Measurements from ENCODE around the gene PDXK.
"Not testable (repeated sequence)": the region's sequence is repeated elsewhere in the genome, so short reads cannot be mapped to it uniquely, and the experiment has no call there.

PDXK gene

DNA sequence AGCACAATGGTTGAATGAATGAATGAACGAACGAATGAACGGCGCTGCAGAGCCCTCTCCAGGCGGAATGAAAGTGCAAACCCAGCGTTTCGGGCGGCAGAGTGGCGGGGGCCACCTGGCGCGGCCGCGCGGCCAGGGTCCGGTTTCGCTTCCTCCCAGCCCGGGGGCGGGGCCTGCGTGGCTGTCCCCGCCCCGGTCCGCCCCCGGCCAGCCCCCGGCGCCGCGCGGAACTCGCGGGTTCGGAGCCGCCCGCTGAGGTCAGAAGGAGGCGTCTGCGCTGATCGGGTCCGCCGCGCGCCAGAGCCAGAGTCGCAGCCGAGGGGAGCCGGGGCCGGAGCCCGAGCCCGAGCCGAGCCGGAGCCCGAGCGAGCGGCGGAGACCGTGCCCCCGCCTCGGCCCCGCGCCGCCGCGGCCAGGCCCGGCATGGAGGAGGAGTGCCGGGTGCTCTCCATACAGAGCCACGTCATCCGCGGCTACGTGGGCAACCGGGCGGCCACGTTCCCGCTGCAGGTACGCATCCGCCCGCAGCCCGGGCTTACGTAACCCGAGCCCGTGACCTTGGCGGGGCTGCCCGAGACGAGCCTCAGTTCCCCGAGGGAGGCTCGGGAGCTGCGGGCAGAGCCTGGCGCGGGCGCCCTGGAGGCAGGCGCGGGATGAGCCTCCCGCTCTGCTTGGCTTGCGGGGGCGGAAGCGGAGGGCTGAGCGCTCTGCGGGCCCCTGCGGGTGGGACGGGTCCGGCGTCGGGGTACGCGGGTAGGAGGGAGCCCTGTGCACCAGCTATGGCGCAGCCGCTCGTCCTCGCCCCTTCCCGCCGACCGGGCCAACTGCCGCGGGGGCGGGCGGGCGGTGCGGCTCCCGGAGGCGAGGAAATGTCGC is at the start of gene PDXK:
Gene PDXK, plus strand, starts transcription at position 258 of the 876 bp plus-strand sequence. Its CDS starts 166 bp downstream, at position 424.
- DNase-seq (ENCODE audit: low read depth): peak; percentile 77

GRCh38 chr21:43669828-43670605 is 48.9 kb upstream of the PDXK start:
- no peak for DNase-seq (ENCODE audit: low read depth)

GRCh38 chr21:43675871-43676270 is 43.1 kb upstream of the PDXK start:
- no peak for DNase-seq (ENCODE audit: low read depth)

DNA sequence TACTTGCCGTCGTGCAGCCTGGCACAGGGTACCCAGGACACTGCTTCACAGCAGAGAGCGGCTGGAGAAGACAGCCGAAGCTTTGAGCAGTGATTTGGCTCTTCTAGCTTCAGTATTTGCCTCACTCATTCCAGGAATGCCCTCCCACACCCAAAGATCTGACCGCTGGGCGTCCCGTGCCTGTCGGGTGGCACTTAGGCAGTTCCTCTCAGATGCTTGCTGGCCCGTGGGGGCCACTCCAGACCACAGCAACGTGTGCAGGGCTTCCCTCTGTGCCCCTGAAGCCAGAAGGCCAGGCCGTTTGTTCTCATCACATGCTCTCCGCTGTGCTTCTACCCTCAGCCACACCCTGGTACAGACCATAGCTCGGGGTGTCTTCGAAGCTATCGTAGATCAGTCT is 42.5 kb upstream of the PDXK start:
- DNase-seq (ENCODE audit: low read depth): no peak

DNA sequence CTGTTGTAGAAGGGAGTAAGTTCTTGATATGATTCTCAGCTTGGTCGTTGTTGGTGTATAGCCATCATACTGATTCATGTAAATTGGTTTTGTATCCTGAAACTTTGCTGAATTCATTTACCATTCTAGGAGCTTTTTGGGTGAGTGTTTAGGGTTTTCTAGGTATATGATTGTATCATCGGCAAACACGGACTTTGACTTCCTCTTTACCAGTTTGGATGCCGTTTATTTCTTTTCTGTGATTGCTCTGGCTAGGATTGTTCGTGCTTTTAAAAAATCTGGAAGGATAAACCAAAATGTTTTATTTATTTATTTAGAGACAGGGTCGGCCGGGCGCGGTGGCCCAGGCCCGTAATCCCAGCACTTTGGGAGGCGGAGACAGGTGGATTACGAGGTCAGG is 39.0 kb upstream of the PDXK start:
- DNase-seq (ENCODE audit: low read depth): no peak

DNA sequence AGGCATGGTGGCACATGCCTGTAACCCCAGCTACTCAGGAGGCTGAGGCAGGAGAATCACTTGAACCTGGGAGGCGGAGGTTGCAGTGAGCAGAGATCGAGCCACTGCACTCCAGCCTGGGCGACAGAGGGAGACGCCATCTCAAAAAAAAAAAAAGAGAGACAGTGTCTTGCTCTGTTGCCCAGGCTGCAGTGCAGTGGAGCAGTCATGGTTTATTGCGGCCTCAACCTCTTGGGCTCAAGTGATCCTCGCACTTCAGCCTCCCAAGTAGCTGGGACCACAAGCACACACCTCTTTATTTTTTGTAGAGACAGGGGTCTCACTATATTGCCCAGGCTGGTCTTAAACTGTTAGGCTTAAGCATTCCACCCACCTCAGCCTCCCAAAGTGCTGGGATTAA is 38.5 kb upstream of the PDXK start:
- not testable (repeated sequence) for DNase-seq (ENCODE audit: low read depth)

DNA sequence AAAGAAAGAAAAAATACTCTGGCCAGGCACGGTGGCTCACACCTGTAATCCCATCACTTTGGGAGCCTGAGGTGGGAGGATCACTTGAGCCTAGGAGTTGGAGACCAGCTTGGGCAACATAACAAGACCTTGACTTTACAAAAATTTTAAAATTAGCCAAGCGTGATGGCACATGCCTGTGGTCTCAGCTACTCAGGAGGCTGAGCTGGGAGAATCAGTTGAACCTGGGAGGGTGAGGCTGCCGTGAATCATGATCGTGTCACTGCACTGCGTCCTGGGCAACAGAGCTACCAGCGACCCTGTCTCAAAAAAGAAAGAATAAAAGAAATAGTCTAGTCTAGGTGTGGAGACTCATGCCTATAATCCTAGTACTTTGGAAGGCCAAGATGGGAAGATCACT is 37.3 kb upstream of the PDXK start:
- DNase-seq (ENCODE audit: low read depth): no peak

DNA sequence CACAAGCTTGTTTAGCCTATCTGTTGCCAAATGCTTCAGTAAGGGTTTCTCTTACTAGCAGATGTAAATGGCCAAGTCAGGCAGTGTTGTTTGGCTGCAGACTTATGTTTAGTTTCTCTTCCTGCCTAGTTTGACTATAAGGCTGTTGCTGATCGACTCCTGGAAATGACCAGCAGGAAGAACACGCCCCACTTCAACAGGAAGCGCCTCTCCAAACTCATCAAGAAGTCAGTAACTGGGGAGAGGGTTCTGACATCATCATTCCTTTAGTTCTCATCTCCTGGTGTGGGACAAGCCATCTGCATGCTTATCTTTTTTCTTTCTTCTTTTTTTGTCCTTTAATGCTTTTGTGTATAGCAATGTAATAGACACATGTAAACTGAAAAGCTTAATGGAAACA is 34.5 kb upstream of the PDXK start:
- no peak for DNase-seq (ENCODE audit: low read depth)

- no peak for DNase-seq (ENCODE audit: low read depth)
These were observed 31.9 kb upstream of the PDXK start for GRCh38 chr21:43686811-43687565.

DNA sequence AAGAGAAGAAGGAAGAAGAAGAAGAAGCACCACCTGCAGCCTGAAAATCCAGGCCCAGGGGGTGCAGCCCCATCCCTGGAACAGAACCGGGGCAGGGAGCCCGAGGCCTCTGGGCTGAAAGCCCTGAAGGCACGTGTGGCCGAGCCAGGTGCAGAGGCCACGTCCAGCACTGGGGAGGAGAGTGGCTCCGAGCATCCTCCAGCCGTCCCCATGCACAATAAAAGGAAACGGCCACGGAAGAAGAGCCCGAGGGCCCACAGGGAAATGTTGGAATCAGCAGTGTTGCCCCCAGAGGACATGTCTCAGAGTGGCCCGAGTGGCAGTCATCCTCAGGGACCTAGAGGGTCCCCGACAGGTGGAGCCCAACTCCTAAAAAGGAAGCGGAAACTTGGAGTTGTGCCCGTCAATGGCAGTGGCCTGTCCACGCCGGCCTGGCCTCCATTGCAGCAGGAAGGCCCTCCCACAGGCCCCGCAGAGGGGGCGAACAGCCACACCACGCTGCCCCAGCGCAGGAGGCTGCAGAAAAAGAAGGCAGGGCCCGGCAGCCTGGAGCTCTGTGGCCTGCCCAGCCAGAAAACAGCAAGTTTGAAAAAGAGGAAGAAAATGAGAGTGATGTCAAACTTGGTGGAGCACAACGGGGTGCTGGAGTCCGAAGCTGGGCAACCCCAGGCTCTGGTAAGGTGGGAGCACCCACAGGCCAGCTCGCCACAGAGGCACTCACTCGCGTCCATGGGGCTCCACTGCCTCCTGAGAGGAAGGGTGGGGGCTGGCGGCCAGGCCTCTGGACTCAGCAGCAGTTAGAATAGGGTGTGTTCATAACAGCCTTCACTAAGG is 31.1 kb upstream of the PDXK start:
- no peak for DNase-seq (ENCODE audit: low read depth)

DNA sequence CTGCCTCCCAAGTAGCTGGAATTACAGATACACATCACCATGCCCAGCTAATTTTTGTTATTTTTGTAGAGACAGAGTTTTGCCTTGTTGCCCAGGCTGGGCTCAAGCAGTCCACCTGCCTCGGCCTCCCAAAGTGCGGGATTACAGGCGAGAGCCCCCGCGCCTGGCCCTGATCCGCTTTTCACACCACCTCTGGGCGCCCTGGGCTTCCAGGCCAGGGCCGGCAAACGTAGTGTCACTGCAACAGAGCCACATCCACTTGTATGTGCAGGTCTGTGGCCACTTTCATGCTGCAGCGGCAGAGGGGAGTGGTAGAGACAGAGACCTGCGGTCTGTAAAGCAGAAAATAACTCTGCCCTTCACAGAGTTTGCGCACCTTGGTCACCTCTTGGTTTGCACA is 30.0 kb upstream of the PDXK start:
- no peak for DNase-seq (ENCODE audit: low read depth)

DNA sequence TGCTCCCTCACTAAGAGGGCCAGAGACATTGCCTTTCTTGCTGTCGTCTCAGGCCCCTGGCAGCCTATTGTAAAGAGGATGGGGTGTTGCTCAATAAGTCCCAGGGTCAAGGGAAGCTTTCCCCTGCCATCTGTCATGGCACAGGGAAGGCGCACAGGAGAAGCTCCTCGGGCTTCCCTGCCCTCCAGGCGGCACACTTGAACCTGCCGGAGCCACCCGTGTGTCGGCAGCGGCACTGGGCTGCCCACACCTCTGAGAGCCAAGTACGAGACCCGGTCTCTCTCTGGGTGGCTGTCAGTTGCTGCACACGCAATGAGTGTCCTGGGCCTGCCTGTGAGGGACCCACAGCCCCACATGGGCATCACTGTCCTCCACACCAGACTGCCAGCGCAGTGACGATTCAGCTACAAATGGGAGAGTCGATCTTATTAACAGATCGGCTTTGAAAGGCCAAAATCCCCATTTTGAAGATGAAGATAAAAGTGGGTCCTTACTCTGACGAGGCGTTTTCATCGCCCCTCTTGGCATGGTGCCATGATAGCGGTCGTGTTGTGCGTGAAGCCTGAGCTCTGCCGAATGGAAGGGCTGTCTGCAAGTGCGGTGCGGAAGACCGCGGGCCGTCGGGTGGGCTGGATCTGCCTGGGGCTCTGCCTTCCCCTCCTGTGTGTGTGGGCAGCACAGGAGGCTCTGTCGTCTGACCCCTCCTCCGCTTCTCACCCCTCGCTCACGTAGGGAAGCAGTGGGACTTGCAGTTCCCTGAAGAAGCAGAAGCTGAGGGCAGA is 29.2 kb upstream of the PDXK start:
- DNase-seq (ENCODE audit: low read depth): no peak

DNA sequence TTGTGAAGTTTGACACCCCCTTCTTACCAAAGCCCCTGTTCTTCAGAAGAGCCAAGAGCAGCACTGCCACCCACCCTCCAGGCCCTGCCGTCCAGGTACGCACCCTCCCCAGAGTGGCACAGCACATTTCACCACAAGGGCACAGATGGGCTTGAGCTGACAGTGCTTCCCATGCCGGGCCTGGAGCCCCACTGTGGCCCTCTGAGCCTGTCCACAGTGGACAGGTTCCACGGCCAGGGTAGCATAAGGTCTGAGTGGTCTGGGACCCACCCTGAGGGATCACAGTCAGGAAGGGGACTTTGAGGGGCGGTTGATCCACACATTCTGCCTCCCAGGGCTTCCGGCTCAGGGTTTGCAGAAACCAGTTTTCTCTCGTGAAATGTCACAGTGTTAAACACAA is 28.6 kb upstream of the PDXK start:
- no peak for DNase-seq (ENCODE audit: low read depth)

DNA sequence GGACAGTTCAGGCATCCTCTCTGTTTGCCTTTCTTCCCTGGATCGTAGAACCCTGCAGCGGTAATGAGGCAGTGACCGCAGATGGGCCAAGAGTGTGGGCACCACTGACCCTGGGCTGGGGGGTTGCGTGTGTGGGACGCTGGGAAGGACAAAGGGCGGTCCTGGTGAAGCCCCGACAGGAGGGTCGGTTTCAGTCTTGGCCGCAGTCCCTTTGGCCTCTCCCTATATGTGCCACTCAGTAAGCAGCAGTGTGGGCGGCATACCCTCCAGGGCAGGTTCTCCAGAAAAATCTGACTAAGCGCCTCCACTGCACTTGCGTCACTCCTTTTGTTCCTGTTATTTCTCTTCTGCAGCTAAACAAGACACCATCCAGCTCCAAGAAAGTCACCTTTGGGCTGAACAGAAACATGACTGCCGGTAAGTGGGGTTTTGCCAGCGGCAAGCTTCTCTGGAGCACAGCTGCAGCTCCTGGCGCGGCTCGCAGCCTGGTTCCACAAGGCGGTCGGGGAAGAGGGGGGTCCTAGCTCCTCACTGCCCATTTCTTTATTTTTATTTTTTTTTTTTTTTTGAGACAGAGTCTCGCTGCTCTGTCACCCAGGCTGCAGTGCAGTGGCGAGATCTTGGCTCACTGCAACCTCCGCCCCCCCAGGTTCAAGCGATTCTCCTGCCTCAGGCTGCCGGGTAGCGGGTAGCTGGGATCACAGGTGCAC is 27.7 kb upstream of the PDXK start:
- no peak for DNase-seq (ENCODE audit: low read depth)

DNA sequence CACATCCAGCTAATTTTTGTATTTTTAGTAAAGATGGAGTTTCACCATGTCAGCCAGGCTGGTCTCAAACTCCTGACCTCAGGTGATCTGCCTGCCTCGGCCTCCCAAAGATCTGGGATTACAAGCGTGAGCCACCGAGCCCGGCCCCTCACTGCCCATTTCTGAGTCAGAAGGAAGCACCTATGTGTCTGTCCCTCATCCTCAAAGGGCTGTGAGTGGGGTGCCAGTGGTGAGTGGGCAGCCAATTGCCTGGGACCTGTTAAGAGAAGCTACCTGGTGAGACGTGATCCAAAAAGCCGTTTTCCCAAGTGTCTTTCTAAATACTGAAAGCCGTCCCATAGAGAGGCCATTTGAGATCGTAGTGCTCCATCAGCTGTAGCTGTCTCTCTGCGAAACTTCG is 27.1 kb upstream of the PDXK start:
- DNase-seq (ENCODE audit: low read depth): no peak

DNA sequence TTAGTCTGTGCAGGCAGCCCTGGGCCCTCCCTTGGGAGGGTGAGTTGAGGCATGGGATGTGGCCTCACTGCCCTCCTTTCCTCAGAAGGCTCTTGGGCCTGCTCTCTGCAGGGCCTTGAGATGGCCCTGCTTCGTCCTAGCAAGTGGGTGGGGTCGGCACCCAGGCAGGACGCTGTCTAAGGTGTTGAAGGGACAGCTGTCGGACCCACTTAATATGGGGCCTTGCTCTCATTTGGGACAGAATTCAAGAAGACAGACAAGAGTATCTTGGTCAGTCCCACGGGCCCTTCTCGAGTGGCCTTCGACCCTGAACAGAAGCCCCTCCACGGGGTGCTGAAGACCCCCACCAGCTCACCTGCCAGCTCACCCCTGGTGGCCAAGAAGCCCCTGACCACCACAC is 26.0 kb upstream of the PDXK start:
- DNase-seq (ENCODE audit: low read depth): no peak

DNA sequence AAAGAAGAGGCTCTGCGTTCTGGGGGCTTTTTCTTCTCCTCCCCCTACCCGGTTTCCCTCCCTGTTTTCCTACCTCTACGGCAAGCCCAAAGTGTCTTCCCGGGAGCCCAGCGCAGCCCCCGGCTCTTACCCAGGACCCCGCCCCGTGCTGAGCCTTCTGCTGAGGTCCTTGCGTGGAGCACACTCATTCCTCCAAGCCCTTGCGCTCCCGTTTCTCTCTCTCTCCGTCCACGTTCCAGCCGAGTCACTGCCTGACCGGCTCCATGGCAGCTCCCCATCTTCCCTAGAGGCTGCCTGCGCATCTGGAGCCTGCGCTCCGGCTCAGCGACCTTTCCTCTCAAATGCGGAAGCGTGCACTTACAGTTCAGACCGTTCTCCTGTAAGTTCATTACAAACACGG is 24.9 kb upstream of the PDXK start:
- no peak for DNase-seq (ENCODE audit: low read depth)

DNA sequence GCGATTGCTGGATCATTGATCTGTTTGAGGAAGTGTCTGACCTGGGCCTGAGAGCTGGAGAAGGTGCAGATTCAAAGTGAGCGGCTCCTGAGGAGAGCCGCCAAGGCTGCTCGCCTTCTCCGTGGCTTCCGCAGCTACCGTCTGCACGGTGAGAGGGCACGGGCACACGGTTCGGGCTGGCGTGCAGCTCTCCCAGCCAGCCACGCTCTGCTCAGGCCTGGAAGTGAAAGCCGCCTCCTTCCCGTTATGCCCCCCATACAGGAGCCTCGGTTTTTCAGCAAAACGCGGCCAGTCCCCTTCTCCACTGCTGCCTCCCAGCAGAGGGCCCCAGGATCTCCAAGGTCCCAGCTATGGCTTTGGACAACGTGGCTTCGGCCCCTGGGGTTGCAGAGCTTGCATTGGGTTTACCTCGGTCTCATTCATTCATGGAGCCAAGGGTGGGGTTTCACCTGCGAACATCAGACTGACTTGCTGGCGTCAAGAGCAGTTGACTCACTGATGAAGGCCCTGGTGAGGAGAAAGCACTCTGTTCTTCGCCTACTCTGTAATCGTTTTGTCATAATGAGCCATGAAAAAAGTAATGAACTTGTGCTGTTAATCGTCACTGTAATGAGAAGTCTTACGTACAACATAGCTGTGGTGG is 24.4 kb upstream of the PDXK start:
- DNase-seq (ENCODE audit: low read depth): no peak

DNA sequence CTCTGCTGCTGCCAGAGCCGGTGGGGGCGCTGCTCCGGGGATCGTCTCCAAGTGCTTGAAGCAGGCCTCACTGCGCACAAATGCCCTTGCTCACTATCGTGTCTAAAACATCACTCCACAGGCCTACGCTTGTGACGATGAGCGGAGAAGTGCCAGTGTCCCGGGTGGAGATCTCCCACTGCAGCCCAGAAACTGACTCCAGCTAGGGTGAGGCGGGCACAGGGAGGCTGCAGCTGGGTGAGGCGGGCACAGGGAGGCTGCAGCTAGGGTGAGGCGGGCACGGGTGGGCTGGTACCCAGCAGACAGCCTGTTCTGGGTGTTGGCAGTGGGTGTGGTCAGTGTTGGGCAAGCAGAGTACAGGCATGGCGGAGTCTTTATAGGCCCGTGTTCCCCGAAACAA is 22.7 kb upstream of the PDXK start:
- no peak for DNase-seq (ENCODE audit: low read depth)
